Measurements from ENCODE around the gene SPAG9.

GRCh38 chr17:50920041-50920410 lies 200.6 kb downstream of the SPAG9 start:
- no peak for TF ChIP-seq EZH2 (IDR thresholded peaks at IDR 0.05)
- no peak for TF ChIP-seq POLR2AphosphoS5 (IDR thresholded peaks at IDR 0.05; ENCODE audit: borderline replicate concordance, low read depth, low read length)
- TF ChIP-seq FOXP2 (optimal IDR thresholded peaks at IDR 0.05; ENCODE audit: control extremely low read depth, extremely low read length, insufficient read depth), result no peak
